K562 (cell line): Measurements from ENCODE around the gene GABRR3. TPM values are rescaled to one million over a fixed set of nuclear protein-coding genes. Genes with fewer than 3 reads are reported as not detected.
A peak's percentile ranks its signal among the peaks of the same experiment; 100 is the strongest.

Experiments
- ATAC-seq: fragments of 200-7000 bp; cut with Tn5 transposase; 3 replicates; pipeline ENCODE4 v1.9.1; 2020; ENCODE audit warnings: moderate library complexity
- BruUV-seq: library from RNA; stranded (reverse); fragments of 400-500 nt; replicated peaks from 2 replicates; lab custom pipeline; 2021; lab: Mats Ljungman, UMichigan
- CTCF ChIA-PET: fragments of 300-600 bp; formaldehyde crosslinking; extraction: SDS; loops from one replicate; lab custom pipeline; 2021; ENCODE audit warnings: low intra/inter-chr PET ratio; lab: Yijun Ruan, JAX
- POLR2A ChIA-PET: fragments of 300-600, 350-650 bp; sonication (Branson Sonifier 250); formaldehyde crosslinking; extraction: SDS; loops from one replicate; lab custom pipeline; 2021; ENCODE audit warnings: antibody characterized with exemption, inconsistent platforms; lab: Yijun Ruan, JAX
- DNase-seq, 4 experiments: peaks; one replicate each; pipeline versions ENCODE4 v3.0.0 to v3.0.0-alpha.2; 2011 to 2018; ENCODE audit warnings: low spot score in 3 of 4, mixed read lengths in 3 of 4; ENCODE audit errors: extremely low read depth in 1 of 4
- FAIRE-seq: peaks from 2 replicates; lab custom pipeline; 2011; peaks lifted over from hg19 to GRCh38; lab: Jason Lieb, UNC
- H2AFZ ChIP-seq: 2 replicates; pipeline ENCODE4 v1.6.0; 2011; ENCODE audit warnings: low read depth, low read length, control low read depth, inconsistent platforms
- H3K27ac ChIP-seq: fragments of 200-600 bp; 3 replicates; pipeline ENCODE4 v1.8.0; 2011; ENCODE audit warnings: low read depth, mild to moderate bottlenecking, control low read depth, inconsistent platforms, low read length, moderate library complexity, mixed read lengths; ENCODE audit errors: extremely low read depth
- H3K27me3 ChIP-seq, 2 experiments: fragments of 300-600 bp in 1 of 2; 2 replicates in 1 of 2; 3 replicates in 1 of 2; pipeline versions ENCODE4 v1.6.0 to v1.8.0; 2011; ENCODE audit warnings: inconsistent platforms in 2 of 2, low read length in 2 of 2, mild to moderate bottlenecking in 1 of 2, mixed read lengths in 1 of 2, moderate library complexity in 1 of 2; ENCODE audit not compliant: control insufficient read depth in 2 of 2, insufficient read depth in 2 of 2
- H3K36me3 ChIP-seq: fragments of 300-600 bp; 3 replicates; pipeline ENCODE4 v1.8.0; 2011; ENCODE audit warnings: mild to moderate bottlenecking, low read length, inconsistent platforms; ENCODE audit not compliant: control insufficient read depth, insufficient read depth
- H3K4me1 ChIP-seq, 2 experiments: fragments of 200-600 bp in 1 of 2; replicated peaks in 1 of 2; 2 replicates in 1 of 2; 3 replicates in 1 of 2; pipeline versions ENCODE4 v1.5.1 to v1.8.0; 2011; ENCODE audit warnings: inconsistent platforms in 2 of 2, low read length in 2 of 2, mild to moderate bottlenecking in 1 of 2, mixed read lengths in 1 of 2, moderate library complexity in 1 of 2; ENCODE audit not compliant: control insufficient read depth in 2 of 2, insufficient read depth in 2 of 2
- H3K4me2 ChIP-seq: 2 replicates; pipeline ENCODE4 v1.6.1; 2011; ENCODE audit warnings: low read length, control low read depth, inconsistent platforms, mixed read lengths; ENCODE audit not compliant: insufficient read depth
- H3K4me3 ChIP-seq: fragments of 200-600 bp; sonication (generic), shearing (Covaris generic); 2 replicates; pipeline ENCODE4 v1.5.1; 2016; ENCODE audit warnings: control low read depth, inconsistent platforms
- H3K79me2 ChIP-seq: fragments of 200-600 bp; 3 replicates; pipeline ENCODE4 v1.8.0; 2011; ENCODE audit warnings: low read length, inconsistent platforms; ENCODE audit not compliant: control insufficient read depth, insufficient read depth
- H3K9ac ChIP-seq, 2 experiments: 2 replicates each; pipeline versions ENCODE4 v1.6.0 to v1.6.1; 2011; ENCODE audit warnings: low read depth in 2 of 2, low read length in 2 of 2, control low read depth in 1 of 2, inconsistent platforms in 1 of 2, mild to moderate bottlenecking in 1 of 2, mixed read lengths in 1 of 2; ENCODE audit not compliant: insufficient read depth in 1 of 2
- H3K9me1 ChIP-seq: one replicate; pipeline ENCODE4 v1.6.0; 2011; ENCODE audit warnings: inconsistent platforms, mild to moderate bottlenecking, low read length, moderate library complexity; ENCODE audit not compliant: control insufficient read depth, insufficient read depth
- H3K9me3 ChIP-seq: replicated peaks from 2 replicates; pipeline ENCODE4 v1.5.1; 2011; ENCODE audit warnings: low read depth, low read length, inconsistent platforms; ENCODE audit not compliant: control insufficient read depth, insufficient read depth
- H4K20me1 ChIP-seq: replicated peaks from 2 replicates; pipeline ENCODE4 v1.6.1; 2011; ENCODE audit warnings: low read length, inconsistent platforms, mixed read lengths; ENCODE audit not compliant: control insufficient read depth, insufficient read depth
- BMI1 ChIP-seq: fragments of 150-350 bp; IDR thresholded peaks from 2 replicates; pipeline ENCODE4 v1.6.1; 2014; ENCODE audit warnings: low read length
- E4F1 ChIP-seq: fragments of 250-450 bp; sonication (Bioruptor Pico); IDR thresholded peaks from 2 replicates; pipeline ENCODE4 v1.5.0; 2021; ENCODE audit warnings: mild to moderate bottlenecking, borderline replicate concordance
- EP300 ChIP-seq: IDR thresholded peaks from 2 replicates; pipeline ENCODE4 v1.6.1; 2012; ENCODE audit warnings: low read length, improper control_type of control experiment
- FOXP1 ChIP-seq: sonication (generic); formaldehyde crosslinking; IDR thresholded peaks from 2 replicates; pipeline ENCODE4 v1.8.0; 2022; ENCODE audit warnings: mild to moderate bottlenecking, missing genetic modification reagents
- GTF2A2 ChIP-seq: IDR thresholded peaks from 2 replicates; pipeline ENCODE4 v1.6.1; 2016; ENCODE audit warnings: mild to moderate bottlenecking, missing genetic modification characterization, missing compliant biosample characterization
- KLF10 ChIP-seq: fragments of 250-450 bp; sonication (Bioruptor Pico); IDR thresholded peaks from 2 replicates; pipeline ENCODE4 v1.6.1; 2021; ENCODE audit warnings: matching md5 sums
- NFRKB ChIP-seq: fragments of 450-650 bp; IDR thresholded peaks from 2 replicates; pipeline ENCODE4 v1.6.1; 2016; ENCODE audit warnings: low read depth
- RCOR1 ChIP-seq, 2 experiments: IDR thresholded peaks; 2 replicates each; pipeline ENCODE4 v1.6.1; 2012; ENCODE audit warnings: low read depth in 2 of 2, low read length in 2 of 2, borderline replicate concordance in 1 of 2, improper control_type of control experiment in 1 of 2
- SRSF3 ChIP-seq: fragments of 200-400 bp; formaldehyde crosslinking; IDR thresholded peaks from 2 replicates; pipeline ENCODE4 v1.6.1; 2016; ENCODE audit warnings: mild to moderate bottlenecking, low read length, moderate library complexity; ENCODE audit not compliant: insufficient read depth
- ZNF134 ChIP-seq: fragments of 250-450 bp; sonication (Bioruptor Pico); conservative IDR thresholded peaks from 2 replicates; pipeline ENCODE4 v1.4.0; 2020
- ZNF318 ChIP-seq, 2 experiments: fragments of 450-650 bp; IDR thresholded peaks; 2 replicates each; pipeline ENCODE4 v1.6.1; 2016; ENCODE audit warnings: mild to moderate bottlenecking in 2 of 2, borderline replicate concordance in 1 of 2, low read depth in 1 of 2, moderate library complexity in 1 of 2
- WGBS: fragments of 100-300 bp; shearing (Covaris generic); methylation state at CpG from one replicate; pipeline ENCODE4 v1.1.6; 2016; ENCODE audit warnings: low coverage, mixed read lengths; ENCODE audit not compliant: insufficient coverage; ENCODE audit errors: missing lambda C conversion rate; 5-methylcytosine and 5-hydroxymethylcytosine counted together
- in situ Hi-C: fragments of 300-500 bp; cut with MboI; formaldehyde crosslinking; loops from 4 replicates; pipeline ENCODE4 v1.15.0; 2018; ENCODE audit warnings: inconsistent platforms, mixed read lengths
- intact Hi-C: fragments of 100-400 bp; cut with micrococcal nuclease; formaldehyde crosslinking; loops from 2 replicates; pipeline ENCODE4 v1.14.2; 2022
- polyA plus RNA-seq, 8 experiments: library from polyadenylated mRNA; depleted of rRNA in 4 of 8; stranded (reverse) in 5 of 8; unstranded in 3 of 8; fragments of >200 nt; fragmentation: Nextera tagmentation in 2 of 8; fragmentation: Illumina TruSeq in 1 of 8; extraction: Ambion mirVana in 2 of 8; extraction: Trizol in 1 of 8; gene quantifications; 2 replicates each; pipeline versions ENCODE4 v1.2.1 to v1.2.3, GENCODE V29; 2011 to 2014; ENCODE audit warnings: inconsistent platforms in 1 of 8, missing spikeins in 1 of 8
- total RNA-seq, 7 experiments: library from RNA; depleted of rRNA in 6 of 7; stranded (reverse); fragments of >200 nt in 6 of 7; fragmentation: Illumina TruSeq in 2 of 7; extraction: Trizol in 2 of 7; gene quantifications; 2 replicates each; pipeline versions ENCODE4 v1.2.1 to v1.2.3, GENCODE V29; 2011 to 2021; ENCODE audit warnings: low replicate concordance in 1 of 7

Gene GABRR3
- total and polyA plus RNA-seq, 9 of the 15 experiments (the other 6 are each of a cell fraction or from before 2014, with no cell fraction given): not detected

- in situ Hi-C loops: no loop called here
- intact Hi-C loops: loop anchor here (5.0 kb wide), 2 partner anchors 63 to 183 kb away; no protein-coding TSS in a partner anchor
- H3K27ac ChIP-seq: no peak overlapping the region
- no peak for DNase-seq
- no peaks in the 10 kb centered on the region for H3K9me3 ChIP-seq
- H3K9me1 ChIP-seq: no peaks in the 10 kb centered on the region
- H3K4me3 ChIP-seq: no peak overlapping the region
- 0 out of 2 replicates have a peak overlapping the region, but pooled peaks have one; percentile 32 for H2AFZ ChIP-seq
- no peak overlapping the region for H3K4me2 ChIP-seq
- FAIRE-seq: no peak
- no peak for TF ChIP-seq ZNF134 (CRISPR knock-in tag)
- no peak for TF ChIP-seq GTF2A2 (tag)
- TF ChIP-seq SRSF3: no peak
- no peak for TF ChIP-seq KLF10
- no peak for TF ChIP-seq BMI1
- no peak for TF ChIP-seq ZNF318 (IDR thresholded peaks at IDR 0.05; ENCODE audit: borderline replicate concordance in 1 of 2, low read depth in 1 of 2)
- no peak for TF ChIP-seq NFRKB
- TF ChIP-seq FOXP1 (CRISPR knock-in tag): no peak
- no peak for TF ChIP-seq E4F1
- no peak for TF ChIP-seq RCOR1 (IDR thresholded peaks at IDR 0.05; ENCODE audit: borderline replicate concordance in 1 of 2, low read depth in 2 of 2, low read length in 2 of 2)
- TF ChIP-seq EP300: no peak
- WGBS: 27% methylated on average over 3 of the region's 3 CpGs
- no peak for ATAC-seq
- no peaks in the 10 kb centered on the region for H3K27me3 ChIP-seq
- no TSS peak for BruUV-seq
- POLR2A ChIA-PET: no interaction called here
- CTCF ChIA-PET: no interaction called here
- peaks cover 0 to 8% of the 10 kb centered on the region in 2 experiments; a peak in 4 of 5 replicates for H3K4me1 ChIP-seq
- no peak overlapping the region for H3K9ac ChIP-seq
- no peaks in the 10 kb centered on the region for H3K36me3 ChIP-seq
- H3K79me2 ChIP-seq: peaks cover 19% of the 10 kb centered on the region
- H4K20me1 ChIP-seq: no peaks in the 10 kb centered on the region
Measured at GRCh38 chr3:97974996-97975395, 60.1 kb downstream of the GABRR3 start.
